Skeletal muscle satellite cell (primary cell): ENCODE measurements around the gene WDR7.

Source experiments
- H3K27me3 ChIP-seq: 2 replicates; pipeline ENCODE4 v1.7.0; 2013; ENCODE audit warnings: low read length; ENCODE audit not compliant: control insufficient read depth, insufficient read depth
- H3K36me3 ChIP-seq: 2 replicates; pipeline ENCODE4 v1.7.0; 2013; ENCODE audit warnings: mild to moderate bottlenecking, control low read depth, low read length; ENCODE audit not compliant: insufficient read depth
- H3K4me1 ChIP-seq: 2 replicates; pipeline ENCODE4 v1.7.0; 2013; ENCODE audit warnings: low read length; ENCODE audit not compliant: control insufficient read depth, insufficient read depth
- H3K4me2 ChIP-seq: 2 replicates; pipeline ENCODE4 v1.7.0; 2013; ENCODE audit warnings: mild to moderate bottlenecking, low read length
- H3K4me3 ChIP-seq: 2 replicates; pipeline ENCODE4 v1.7.0; 2013; ENCODE audit warnings: low read length
- H3K9ac ChIP-seq: 2 replicates; pipeline ENCODE4 v1.7.0; 2013; ENCODE audit warnings: mild to moderate bottlenecking, low read depth, low read length, moderate library complexity
- H3K9me3 ChIP-seq: replicated peaks from 2 replicates; pipeline ENCODE4 v1.7.0; 2013; ENCODE audit warnings: mild to moderate bottlenecking, control low read depth, low read length

The WDR7 gene

DNA sequence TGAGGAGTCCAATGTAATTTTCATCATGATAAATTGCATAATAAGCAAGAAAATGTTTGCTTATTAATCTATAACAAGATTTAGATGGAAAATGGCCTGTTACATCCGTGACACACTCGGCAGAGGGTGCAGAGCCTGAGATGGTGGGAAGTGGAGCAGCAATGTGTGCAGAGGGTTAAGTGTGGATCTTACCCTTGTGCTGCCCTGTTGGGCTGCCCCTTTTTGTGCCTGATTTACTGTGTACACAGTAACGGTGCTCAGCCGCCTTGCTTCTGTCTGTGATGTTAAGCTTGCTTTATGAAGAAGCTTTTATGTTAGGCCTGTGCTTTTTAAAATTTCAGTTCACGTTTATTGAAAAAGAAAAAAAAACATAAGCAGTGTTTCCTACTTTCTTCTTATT, 275.6 kb downstream of the WDR7 start:
- H3K36me3 ChIP-seq = no peaks in the 10 kb centered on the region
- no peaks in the 10 kb centered on the region for H3K4me1 ChIP-seq
- H3K27me3 ChIP-seq = no peaks in the 10 kb centered on the region
- H3K9me3 ChIP-seq = no peaks in the 10 kb centered on the region
- H3K9ac ChIP-seq = no peak overlapping the region
- H3K4me2 ChIP-seq = no peak overlapping the region
- no peak overlapping the region for H3K4me3 ChIP-seq

GRCh38 chr18:56927786-56928185, 276.6 kb downstream of the WDR7 start:
- H3K9me3 ChIP-seq = no peaks in the 10 kb centered on the region
- no peaks in the 10 kb centered on the region for H3K4me1 ChIP-seq
- H3K4me2 ChIP-seq = no peak overlapping the region
- H3K36me3 ChIP-seq = no peaks in the 10 kb centered on the region
- H3K9ac ChIP-seq = no peak overlapping the region
- no peak overlapping the region for H3K4me3 ChIP-seq
- no peaks in the 10 kb centered on the region for H3K27me3 ChIP-seq

- H3K4me2 ChIP-seq = no peak overlapping the region
- H3K36me3 ChIP-seq = no peaks in the 10 kb centered on the region
These were observed 278.7 kb downstream of the WDR7 start for GRCh38 chr18:56929886-56930285.

GRCh38 chr18:56933472-56933871, 282.3 kb downstream of the WDR7 start:
- no peaks in the 10 kb centered on the region for H3K36me3 ChIP-seq
- no peaks in the 10 kb centered on the region for H3K27me3 ChIP-seq
- H3K4me3 ChIP-seq = no peak overlapping the region
- no peak overlapping the region for H3K4me2 ChIP-seq
- no peak overlapping the region for H3K9ac ChIP-seq
- no peaks in the 10 kb centered on the region for H3K9me3 ChIP-seq
- peaks cover 3% of the 10 kb centered on the region for H3K4me1 ChIP-seq

More at GRCh38 chr18:56929886-56930285, 278.7 kb downstream of the WDR7 start:
- Histone ChIP-seq H3K9ac (no peak overlapping the region), H3K4me1 (no peaks in the 10 kb centered on the region), H3K4me3 (no peak overlapping the region), H3K9me3 (no peaks in the 10 kb centered on the region), H3K27me3 (no peaks in the 10 kb centered on the region)

DNA sequence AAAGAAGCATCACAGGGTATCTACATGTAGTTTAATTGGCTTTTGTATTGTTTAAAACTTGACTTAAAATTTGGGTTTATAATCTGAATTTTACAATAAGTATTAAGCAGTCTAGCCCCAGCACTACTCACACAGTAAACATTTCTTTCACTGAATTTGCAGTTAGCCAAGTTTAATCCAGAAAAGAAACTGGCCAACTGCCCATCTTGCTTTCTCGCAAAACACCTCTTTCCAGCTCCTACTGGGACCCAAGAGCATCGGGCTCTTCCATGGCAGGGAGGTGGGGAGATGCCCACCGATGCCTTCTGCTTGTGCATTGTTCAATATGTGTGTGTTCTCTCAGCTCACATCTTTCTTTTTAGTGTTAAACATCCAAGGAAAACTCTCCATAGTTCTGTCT, 283.0 kb downstream of the WDR7 start:
- Histone ChIP-seq H3K4me3 (no peak overlapping the region), H3K27me3 (no peaks in the 10 kb centered on the region), H3K4me1 (peaks cover 3% of the 10 kb centered on the region), H3K9ac (no peak overlapping the region), H3K4me2 (no peak overlapping the region), H3K36me3 (no peaks in the 10 kb centered on the region), H3K9me3 (no peaks in the 10 kb centered on the region)

GRCh38 chr18:56934906-56935305, 283.7 kb downstream of the WDR7 start:
- H3K4me1 ChIP-seq = peaks cover 3% of the 10 kb centered on the region
- no peak overlapping the region for H3K4me3 ChIP-seq
- H3K9me3 ChIP-seq = no peaks in the 10 kb centered on the region
- no peak overlapping the region for H3K4me2 ChIP-seq
- H3K36me3 ChIP-seq = no peaks in the 10 kb centered on the region
- H3K27me3 ChIP-seq = no peaks in the 10 kb centered on the region
- no peak overlapping the region for H3K9ac ChIP-seq

DNA sequence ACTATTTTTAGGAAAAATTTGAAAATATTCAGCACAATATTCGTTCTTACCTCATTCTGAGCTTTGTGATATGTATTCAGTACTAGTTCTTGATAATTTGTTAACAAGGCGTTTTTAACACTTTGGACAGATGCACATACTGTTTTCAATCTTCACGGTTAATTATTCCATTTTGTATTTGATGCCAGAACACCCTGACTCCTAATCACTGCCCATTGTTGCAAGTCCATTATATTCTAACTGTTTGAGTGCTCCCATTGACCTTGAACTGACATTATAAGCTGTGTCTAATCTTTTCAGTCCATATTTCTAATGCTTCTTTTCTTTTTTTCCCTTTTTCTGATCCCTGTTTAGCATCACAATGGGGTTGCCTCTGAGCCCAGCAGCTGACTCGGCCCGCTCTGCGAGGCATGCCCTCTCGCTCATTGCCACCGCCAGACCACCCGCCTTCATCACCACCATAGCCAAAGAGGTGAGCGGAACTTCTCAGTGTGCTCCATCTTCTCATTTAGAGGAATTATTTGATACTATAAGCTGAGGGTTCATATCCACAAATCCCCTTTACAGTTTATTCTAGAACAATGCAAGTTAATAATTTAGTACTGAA, 284.4 kb downstream of the WDR7 start:
- Histone ChIP-seq H3K9ac (no peak overlapping the region), H3K4me1 (peaks cover 3% of the 10 kb centered on the region), H3K36me3 (no peaks in the 10 kb centered on the region), H3K4me2 (no peak overlapping the region), H3K9me3 (no peaks in the 10 kb centered on the region), H3K27me3 (no peaks in the 10 kb centered on the region), H3K4me3 (no peak overlapping the region)

DNA sequence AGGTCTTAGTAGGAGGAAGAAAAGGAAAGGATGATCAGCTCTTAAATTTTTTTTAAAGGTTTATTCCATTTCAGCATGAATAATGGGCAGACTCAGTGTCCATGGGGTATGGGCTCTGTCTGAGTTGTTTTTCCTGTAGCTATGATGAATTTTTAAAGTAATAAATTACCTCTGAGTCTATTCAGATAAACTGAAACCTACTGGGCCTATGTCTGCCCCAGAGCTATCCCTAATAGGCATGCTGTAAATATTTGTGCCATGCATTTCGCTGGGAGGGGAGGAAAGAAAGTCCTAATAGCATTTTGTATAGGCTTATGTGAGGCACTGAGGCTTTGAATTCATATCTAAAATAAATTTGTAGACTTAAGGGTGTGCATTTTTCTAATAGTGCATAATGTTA, 285.3 kb downstream of the WDR7 start:
- Histone ChIP-seq H3K4me1 (peaks cover 3% of the 10 kb centered on the region), H3K9me3 (no peaks in the 10 kb centered on the region), H3K4me2 (no peak overlapping the region), H3K4me3 (no peak overlapping the region), H3K36me3 (no peaks in the 10 kb centered on the region), H3K9ac (no peak overlapping the region), H3K27me3 (no peaks in the 10 kb centered on the region)

- Histone ChIP-seq H3K4me1 (peaks cover 3% of the 10 kb centered on the region), H3K9ac (no peak overlapping the region), H3K9me3 (no peaks in the 10 kb centered on the region), H3K4me2 (no peak overlapping the region), H3K27me3 (no peaks in the 10 kb centered on the region), H3K4me3 (no peak overlapping the region), H3K36me3 (no peaks in the 10 kb centered on the region)
These were observed 286.8 kb downstream of the WDR7 start for GRCh38 chr18:56937874-56938430.

GRCh38 chr18:56945171-56946083, 294.3 kb downstream of the WDR7 start:
- no peaks in the 10 kb centered on the region for H3K9me3 ChIP-seq

GRCh38 chr18:56947236-56947635, 296.1 kb downstream of the WDR7 start:
- H3K9ac ChIP-seq = no peak overlapping the region
- H3K4me3 ChIP-seq = no peak overlapping the region
- no peaks in the 10 kb centered on the region for H3K9me3 ChIP-seq
- no peaks in the 10 kb centered on the region for H3K4me1 ChIP-seq
- H3K27me3 ChIP-seq = no peaks in the 10 kb centered on the region
- no peaks in the 10 kb centered on the region for H3K36me3 ChIP-seq
- no peak overlapping the region for H3K4me2 ChIP-seq

More at GRCh38 chr18:56945171-56946083, 294.3 kb downstream of the WDR7 start:
- H3K27me3 ChIP-seq = no peaks in the 10 kb centered on the region
- no peak overlapping the region for H3K9ac ChIP-seq
- H3K4me1 ChIP-seq = no peaks in the 10 kb centered on the region
- H3K4me2 ChIP-seq = no peak overlapping the region
- H3K4me3 ChIP-seq = no peak overlapping the region
- no peaks in the 10 kb centered on the region for H3K36me3 ChIP-seq
